OCI-LY7 (cell line): ENCODE results near the gene SUFU. TPM values are rescaled to one million over a fixed set of nuclear protein-coding genes. Genes with fewer than 3 reads are reported as not detected.

ENCODE experiments used
- BruUV-seq: library from RNA; stranded (reverse); fragments of 400-500 nt; replicated peaks from 2 replicates; lab custom pipeline; 2021; lab: Mats Ljungman, UMichigan
- CTCF ChIA-PET: fragments of 300-600 bp; sonication (Branson Sonifier 250); formaldehyde crosslinking; loops from one replicate; lab custom pipeline; 2022; ENCODE audit warnings: antibody characterized with exemption; ENCODE audit not compliant: unreplicated experiment; lab: Charles Lee
- POLR2A ChIA-PET: fragments of 300-600 bp; sonication (Branson Sonifier 250); formaldehyde crosslinking; loops from one replicate; lab custom pipeline; 2022; ENCODE audit warnings: antibody characterized with exemption; lab: Charles Lee
- DNase-seq: peaks from one replicate; pipeline ENCODE4 v3.0.0-alpha.2; 2015; ENCODE audit warnings: low spot score
- H2AFZ ChIP-seq: fragments of 200-600 bp; sonication (generic), shearing (Covaris generic); 2 replicates; pipeline ENCODE4 v1.6.1; 2014; ENCODE audit warnings: mild to moderate bottlenecking, antibody characterized with exemption, low read length, moderate library complexity
- H3K27ac ChIP-seq: fragments of 200-600 bp; sonication (generic); 2 replicates; pipeline ENCODE4 v1.5.1; 2014; ENCODE audit warnings: mixed run types, low read depth, mild to moderate bottlenecking, moderate library complexity, low read length, inconsistent platforms; ENCODE audit not compliant: poor library complexity, severe bottlenecking
- H3K36me3 ChIP-seq: fragments of 200-600 bp; sonication (generic); 2 replicates; pipeline ENCODE4 v1.6.1; 2014; ENCODE audit warnings: mild to moderate bottlenecking, antibody characterized with exemption, low read length, moderate library complexity, mixed read lengths; ENCODE audit not compliant: insufficient read depth
- H3K4me1 ChIP-seq: fragments of 200-600 bp; sonication (generic); 2 replicates; pipeline ENCODE4 v1.5.1; 2014; ENCODE audit warnings: mild to moderate bottlenecking, low read length; ENCODE audit not compliant: insufficient read depth, poor library complexity, severe bottlenecking
- H3K4me2 ChIP-seq: fragments of 200-600 bp; sonication (generic); 2 replicates; pipeline ENCODE4 v1.6.1; 2014; ENCODE audit warnings: mild to moderate bottlenecking, low read length
- H3K4me3 ChIP-seq: fragments of 200-600 bp; sonication (generic); 2 replicates; pipeline ENCODE4 v1.5.1; 2014; ENCODE audit warnings: mild to moderate bottlenecking, low read depth, low read length; ENCODE audit not compliant: poor library complexity, severe bottlenecking
- H3K79me2 ChIP-seq: fragments of 200-600 bp; sonication (generic); 2 replicates; pipeline ENCODE4 v1.6.1; 2016; ENCODE audit warnings: low read depth, mild to moderate bottlenecking, low read length, moderate library complexity, mixed read lengths; ENCODE audit not compliant: insufficient read depth
- H3K9me2 ChIP-seq: fragments of 200-600 bp; sonication (generic); 2 replicates; pipeline ENCODE4 v1.6.1; 2016; ENCODE audit warnings: mild to moderate bottlenecking, low read length, mixed read lengths; ENCODE audit not compliant: insufficient read depth
- H3K9me3 ChIP-seq: fragments of 200-600 bp; sonication (generic); 2 replicates; pipeline ENCODE4 v1.6.1; 2014; ENCODE audit warnings: mild to moderate bottlenecking, mixed run types, low read length, mixed read lengths
- H4K20me1 ChIP-seq: fragments of 200-600 bp; sonication (generic); 2 replicates; pipeline ENCODE4 v1.6.1; 2014; ENCODE audit warnings: mild to moderate bottlenecking, antibody characterized with exemption, low read length, moderate library complexity, mixed read lengths; ENCODE audit not compliant: insufficient read depth
- EZH2phosphoT487 ChIP-seq: fragments of 200-600 bp; sonication (generic); IDR thresholded peaks from 2 replicates; pipeline ENCODE4 v1.6.1; 2018; ENCODE audit warnings: low read depth, borderline replicate concordance, mild to moderate bottlenecking, mixed run types, antibody characterized with exemption, low read length, moderate library complexity, mixed read lengths
- intact Hi-C: fragments of 100-400 bp; cut with micrococcal nuclease; formaldehyde crosslinking; loops from one replicate; pipeline ENCODE4 v1.10.0; 2022; ENCODE audit not compliant: unreplicated experiment
- total RNA-seq, 2 experiments: library from RNA; depleted of rRNA in 1 of 2; stranded (reverse); fragments of >200 nt in 1 of 2; shearing (Covaris generic) in 1 of 2; gene quantifications; 2 replicates each; pipeline ENCODE4 v1.2.3, GENCODE V29; 2014 to 2022
- TF ChIP-seq, protein P1 (sequence below): fragments of 200-600 bp; sonication (generic); conservative IDR thresholded peaks from 2 replicates; pipeline ENCODE4 v1.5.1; 2014; ENCODE audit warnings: mild to moderate bottlenecking, antibody characterized with exemption, low read length, moderate library complexity, mixed read lengths

SUFU gene
- total RNA-seq, 2 experiments from 2014 or later, result 4.9 to 10.0 TPM

DNA sequence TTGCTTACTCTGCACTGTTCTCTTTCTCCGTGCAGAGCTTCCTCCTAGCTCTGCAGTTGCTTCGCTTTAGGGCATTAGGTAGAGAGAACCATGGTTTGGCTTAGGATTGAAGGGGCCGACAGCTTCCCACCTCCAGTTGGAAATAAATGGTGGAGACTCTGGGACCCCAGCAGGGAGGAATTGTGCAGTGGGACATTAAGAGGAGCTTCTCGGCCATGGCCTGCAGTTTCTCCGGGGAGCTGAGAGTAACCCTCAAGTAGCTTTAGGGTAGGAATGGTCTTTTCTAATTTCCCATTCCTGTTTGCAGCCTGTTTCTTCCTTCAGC is 1.2 kb downstream of the SUFU start:
- BruUV-seq, result no TSS peak
- Histone ChIP-seq H3K79me2 (peaks cover 26% of the 10 kb centered on the region), H4K20me1 (no peaks in the 10 kb centered on the region), H3K27ac (no peak overlapping the region), H3K9me2 (no peaks in the 10 kb centered on the region), H3K4me2 (peak overlapping the region; percentile 99), H3K36me3 (peaks cover 17% of the 10 kb centered on the region), H2AFZ (peak overlapping the region; percentile 53; the same call in 1 of the 2 replicates), H3K4me1 (peaks cover 20% of the 10 kb centered on the region), H3K4me3 (peak overlapping the region; percentile 98), H3K9me3 (no peaks in the 10 kb centered on the region)
- no peak for DNase-seq
- POLR2A ChIA-PET, result interaction anchor here (0.6 to 2.1 kb wide), 7 partner anchors 8 to 106 kb away, joined by 3 to 6 read pairs (median 3); partner anchors contain the start of gene FBXL15
- TF ChIP-seq EZH2phosphoT487, result no peak
- TF ChIP-seq, protein P1, sequence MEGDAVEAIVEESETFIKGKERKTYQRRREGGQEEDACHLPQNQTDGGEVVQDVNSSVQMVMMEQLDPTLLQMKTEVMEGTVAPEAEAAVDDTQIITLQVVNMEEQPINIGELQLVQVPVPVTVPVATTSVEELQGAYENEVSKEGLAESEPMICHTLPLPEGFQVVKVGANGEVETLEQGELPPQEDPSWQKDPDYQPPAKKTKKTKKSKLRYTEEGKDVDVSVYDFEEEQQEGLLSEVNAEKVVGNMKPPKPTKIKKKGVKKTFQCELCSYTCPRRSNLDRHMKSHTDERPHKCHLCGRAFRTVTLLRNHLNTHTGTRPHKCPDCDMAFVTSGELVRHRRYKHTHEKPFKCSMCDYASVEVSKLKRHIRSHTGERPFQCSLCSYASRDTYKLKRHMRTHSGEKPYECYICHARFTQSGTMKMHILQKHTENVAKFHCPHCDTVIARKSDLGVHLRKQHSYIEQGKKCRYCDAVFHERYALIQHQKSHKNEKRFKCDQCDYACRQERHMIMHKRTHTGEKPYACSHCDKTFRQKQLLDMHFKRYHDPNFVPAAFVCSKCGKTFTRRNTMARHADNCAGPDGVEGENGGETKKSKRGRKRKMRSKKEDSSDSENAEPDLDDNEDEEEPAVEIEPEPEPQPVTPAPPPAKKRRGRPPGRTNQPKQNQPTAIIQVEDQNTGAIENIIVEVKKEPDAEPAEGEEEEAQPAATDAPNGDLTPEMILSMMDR, result no peak
- CTCF ChIA-PET, result interaction anchor here (0.9 to 1.0 kb wide), 2 partner anchors 11 to 79 kb away, joined by 3 read pairs; no protein-coding TSS in a partner anchor
- intact Hi-C loops, result no loop called here

DNA sequence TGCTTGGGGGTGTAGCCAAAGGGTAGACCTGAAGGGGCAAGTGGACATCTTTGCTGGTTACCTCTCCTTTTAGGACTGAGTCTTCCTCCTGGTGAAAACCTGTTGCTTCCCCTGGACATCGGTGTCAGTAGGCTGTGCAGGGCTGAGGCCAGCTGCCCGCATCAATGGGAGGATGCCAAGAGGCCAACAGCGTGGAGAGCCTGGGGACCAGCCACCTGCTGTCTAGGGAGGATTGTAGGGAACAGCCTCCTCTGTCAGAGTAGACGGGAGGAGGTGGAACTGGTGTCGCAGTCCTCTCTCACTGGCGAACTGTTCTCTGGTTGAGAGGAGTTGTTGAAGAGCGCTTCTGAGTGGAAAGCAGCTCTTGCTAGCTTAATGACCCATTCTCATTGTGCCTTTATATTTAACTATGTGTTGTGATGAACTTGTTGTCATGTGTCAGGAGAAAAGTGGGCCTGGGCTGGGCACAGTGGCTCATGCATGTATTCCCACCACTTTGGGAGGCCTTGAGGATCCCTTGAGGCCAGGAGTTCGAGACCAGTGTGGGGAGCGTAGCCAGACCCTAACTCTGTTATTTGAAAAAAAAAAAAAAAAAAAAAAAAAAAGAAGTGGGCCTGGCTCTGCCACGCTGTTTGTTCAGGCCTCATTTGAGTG is 1.8 kb downstream of the SUFU start:
- Histone ChIP-seq H3K79me2 (peaks cover 22% of the 10 kb centered on the region), H3K4me3 (peak overlapping the region; percentile 98), H3K4me2 (peak overlapping the region; percentile 99), H4K20me1 (no peaks in the 10 kb centered on the region), H3K9me3 (no peaks in the 10 kb centered on the region), H3K4me1 (peaks cover 20% of the 10 kb centered on the region), H2AFZ (no peak overlapping the region), H3K27ac (no peak overlapping the region), H3K36me3 (peaks cover 18% of the 10 kb centered on the region), H3K9me2 (no peaks in the 10 kb centered on the region)
- ChIA-PET POLR2A (interaction anchor here (0.7 to 2.1 kb wide), 5 partner anchors 44 to 85 kb away, joined by 3 to 6 read pairs (median 3); partner anchors contain the start of gene FBXL15), CTCF (no interaction called here)
- TF ChIP-seq, protein P1, result no peak
- TF ChIP-seq EZH2phosphoT487, result no peak
- intact Hi-C loops, result no loop called here
- no TSS peak for BruUV-seq
- DNase-seq, result no peak

DNA sequence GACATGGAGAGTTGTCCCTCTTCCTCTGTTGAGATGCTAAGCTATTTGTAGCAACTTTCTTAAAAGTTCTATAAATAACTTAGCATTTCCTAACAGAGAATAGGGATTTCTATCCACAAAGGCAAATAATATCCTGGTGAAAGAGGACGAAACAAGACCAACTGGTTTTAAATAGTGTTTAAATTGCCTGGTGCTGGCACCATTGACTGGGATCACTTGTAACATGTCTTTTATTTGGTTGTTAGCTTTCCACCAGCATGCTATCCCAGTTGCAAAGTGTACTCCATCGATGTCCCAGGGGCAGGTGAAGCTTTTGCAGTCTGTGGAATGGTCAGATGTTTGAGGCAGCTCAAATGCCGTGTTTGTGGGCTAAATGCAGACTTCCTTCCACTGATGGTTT is 3.7 kb downstream of the SUFU start:
- POLR2A ChIA-PET, result no interaction called here
- intact Hi-C loops, result no loop called here

More for the DNA sequence above, 3.7 kb downstream of the SUFU start:
- Histone ChIP-seq H3K4me2 (no peak overlapping the region), H3K4me1 (peaks cover 32% of the 10 kb centered on the region), H3K9me2 (no peaks in the 10 kb centered on the region), H3K4me3 (no peak overlapping the region), H2AFZ (no peak overlapping the region), H4K20me1 (no peaks in the 10 kb centered on the region), H3K9me3 (no peaks in the 10 kb centered on the region), H3K27ac (no peak overlapping the region), H3K36me3 (peaks cover 24% of the 10 kb centered on the region), H3K79me2 (peaks cover 9% of the 10 kb centered on the region; the same call in 1 of the 2 replicates)
- TF ChIP-seq, protein P1, result no peak
- TF ChIP-seq EZH2phosphoT487, result no peak
- CTCF ChIA-PET, result no interaction called here
- DNase-seq, result no peak
- BruUV-seq, result no TSS peak
